AG04449 (cell line): Measurements from ENCODE around the gene SLC25A44.

Experiments
- CTCF ChIA-PET: fragments of 350-600 bp; formaldehyde crosslinking; extraction: SDS; loops from one replicate; lab custom pipeline; 2021; ENCODE audit warnings: antibody characterized with exemption; lab: Yijun Ruan, JAX
- POLR2A ChIA-PET: fragments of 400-600, 350-600 bp; formaldehyde crosslinking; extraction: SDS; loops from one replicate; lab custom pipeline; 2020; ENCODE audit warnings: antibody characterized with exemption, inconsistent platforms; lab: Yijun Ruan, JAX
- DNase-seq: peaks from one replicate; pipeline ENCODE4 v3.0.0-alpha.2; 2010; ENCODE audit warnings: low read depth, low spot score
- H3K4me3 ChIP-seq: 2 replicates; pipeline ENCODE4 v1.5.1; 2011; ENCODE audit warnings: low read depth, mild to moderate bottlenecking, control low read depth, low read length
- CTCF ChIP-seq: IDR thresholded peaks from one replicate; pipeline ENCODE4 v1.5.1; 2011; ENCODE audit warnings: mild to moderate bottlenecking, moderate library complexity, low read length, control low read depth, inconsistent platforms; ENCODE audit not compliant: insufficient read depth; ENCODE audit errors: missing control alignments

SLC25A44 gene

GRCh38 chr1:156221986-156222692 lies 28.2 kb downstream of the SLC25A44 start:
- no peak for DNase-seq
- no peak overlapping the region for H3K4me3 ChIP-seq
- ChIA-PET CTCF (interaction anchor here (0.8 to 14.6 kb wide), 9 partner anchors 10 to 138 kb away, joined by 3 to 340 read pairs (median 3); no protein-coding TSS in a partner anchor), POLR2A (interaction anchor here (1.1 kb wide), 1 partner anchor 9 kb away, joined by 4 read pairs; the partner anchor contains the start of gene PMF1)
- TF ChIP-seq CTCF: no peak

- CTCF ChIA-PET: interaction anchor here (0.6 to 14.6 kb wide), 41 partner anchors 8 to 221 kb away, joined by 3 to 340 read pairs (median 7); partner anchors contain the start of genes BGLAP, PMF1, SEMA4A and SLC25A44
- DNase-seq: no peak
- TF ChIP-seq CTCF: no peak
- H3K4me3 ChIP-seq: no peak overlapping the region
- POLR2A ChIA-PET: interaction anchor here (1.0 kb wide), 1 partner anchor 74 kb away, joined by 4 read pairs; no protein-coding TSS in a partner anchor
These were observed 31.7 kb downstream of the SLC25A44 start for GRCh38 chr1:156225677-156226014.

GRCh38 chr1:156226116-156226538 lies 32.2 kb downstream of the SLC25A44 start:
- no peak for TF ChIP-seq CTCF
- no peak for DNase-seq
- no peak overlapping the region for H3K4me3 ChIP-seq
- CTCF ChIA-PET: interaction anchor here (0.9 to 14.6 kb wide), 28 partner anchors 8 to 222 kb away, joined by 3 to 340 read pairs (median 10); partner anchors contain the start of genes PMF1, SEMA4A, SLC25A44 and SMG5
- POLR2A ChIA-PET: no interaction called here

GRCh38 chr1:156226782-156227181 lies 32.9 kb downstream of the SLC25A44 start:
- ChIA-PET POLR2A (no interaction called here), CTCF (interaction anchor here (0.9 to 14.6 kb wide), 15 partner anchors 9 to 222 kb away, joined by 3 to 340 read pairs (median 14); partner anchors contain the start of genes SEMA4A and TMEM79)
- H3K4me3 ChIP-seq: no peak overlapping the region
- no peak for TF ChIP-seq CTCF
- no peak for DNase-seq

GRCh38 chr1:156228501-156228900 lies 34.6 kb downstream of the SLC25A44 start:
- ChIA-PET POLR2A (no interaction called here), CTCF (interaction anchor here (1.0 to 14.6 kb wide), 5 partner anchors 9 to 136 kb away, joined by 3 to 340 read pairs (median 5); no protein-coding TSS in a partner anchor)
- DNase-seq: no peak
- TF ChIP-seq CTCF: no peak
- no peak overlapping the region for H3K4me3 ChIP-seq
